Neural crest cell (in vitro differentiated cells): Measurements from ENCODE around the gene NELL2. TPM values are rescaled to one million over a fixed set of nuclear protein-coding genes. Genes with fewer than 3 reads are reported as not detected.

Experiments used
- DNase-seq: peaks from one replicate; pipeline ENCODE4 v3.0.0; 2021; ENCODE audit warnings: low read depth, mixed read lengths, low spot score
- H3K27ac Mint-ChIP-seq: one replicate; pipeline ENCODE4 v1.8.0; 2021; ENCODE audit warnings: mild to moderate bottlenecking, mixed read lengths; ENCODE audit not compliant: unreplicated experiment
- H3K27me3 Mint-ChIP-seq: 2 replicates; pipeline ENCODE4 v1.8.0; 2021; ENCODE audit warnings: low read depth, mild to moderate bottlenecking, mixed read lengths
- H3K36me3 Mint-ChIP-seq: 2 replicates; pipeline ENCODE4 v1.8.0; 2021; ENCODE audit warnings: low read depth, mild to moderate bottlenecking, mixed read lengths
- H3K4me1 Mint-ChIP-seq: 2 replicates; pipeline ENCODE4 v1.8.0; 2021; ENCODE audit warnings: mixed read lengths
- H3K4me3 Mint-ChIP-seq: one replicate; pipeline ENCODE4 v1.8.0; 2021; ENCODE audit warnings: mild to moderate bottlenecking, mixed read lengths
- H3K9me3 Mint-ChIP-seq: 2 replicates; pipeline ENCODE4 v1.8.0; 2021; ENCODE audit warnings: mixed read lengths
- CTCF ChIP-seq: fragments of 200-600 bp; sonication (generic); conservative IDR thresholded peaks from 2 replicates; pipeline ENCODE4 v1.5.0; 2021; ENCODE audit warnings: antibody characterized with exemption, mild to moderate bottlenecking
- total RNA-seq: library from RNA; stranded (reverse); gene quantifications from 2 replicates; pipeline ENCODE4 v1.2.1, GENCODE V29; 2021

Gene NELL2
- total RNA-seq, 1 donor from 2014 or later: 101 TPM

GRCh38 chr12:44889926-44890325 is 13.8 kb upstream of the NELL2 start:
- no peaks in the 10 kb centered on the region for H3K36me3 Mint-ChIP-seq
- no peaks in the 10 kb centered on the region for H3K4me1 Mint-ChIP-seq
- H3K9me3 Mint-ChIP-seq: no peaks in the 10 kb centered on the region
- no peaks in the 10 kb centered on the region for H3K27me3 Mint-ChIP-seq
- TF ChIP-seq CTCF: no peak
- DNase-seq: no peak
- H3K4me3 Mint-ChIP-seq: no peak overlapping the region
- no peak overlapping the region for H3K27ac Mint-ChIP-seq

- no peak for DNase-seq
- Mint-ChIP-seq H3K9me3 (no peaks in the 10 kb centered on the region), H3K4me1 (no peaks in the 10 kb centered on the region), H3K27me3 (no peaks in the 10 kb centered on the region), H3K27ac (no peak overlapping the region), H3K36me3 (no peaks in the 10 kb centered on the region), H3K4me3 (no peak overlapping the region)
- no peak for TF ChIP-seq CTCF
These were observed 13.0 kb upstream of the NELL2 start for GRCh38 chr12:44889162-44889561.

- no peaks in the 10 kb centered on the region for H3K27me3 Mint-ChIP-seq
- peaks cover 5% of the 10 kb centered on the region for H3K9me3 Mint-ChIP-seq
- no peaks in the 10 kb centered on the region for H3K4me1 Mint-ChIP-seq
- no peak overlapping the region for H3K4me3 Mint-ChIP-seq
- no peaks in the 10 kb centered on the region for H3K36me3 Mint-ChIP-seq
- no peak for DNase-seq
- H3K27ac Mint-ChIP-seq: no peak overlapping the region
- no peak for TF ChIP-seq CTCF
These were observed 9.8 kb upstream of the NELL2 start for GRCh38 chr12:44885902-44886301.

GRCh38 chr12:44881197-44881596 is 5.1 kb upstream of the NELL2 start:
- no peaks in the 10 kb centered on the region for H3K36me3 Mint-ChIP-seq
- peaks cover 8% of the 10 kb centered on the region for H3K4me1 Mint-ChIP-seq
- H3K27me3 Mint-ChIP-seq: peaks cover 18% of the 10 kb centered on the region
- no peak for TF ChIP-seq CTCF
- H3K9me3 Mint-ChIP-seq: peaks cover 5% of the 10 kb centered on the region
- no peak overlapping the region for H3K4me3 Mint-ChIP-seq
- no peak overlapping the region for H3K27ac Mint-ChIP-seq
- DNase-seq: no peak

GRCh38 chr12:44876544-44877410 is 662 bp upstream of the NELL2 start:
- peak; percentile 39 for TF ChIP-seq CTCF
- H3K4me1 Mint-ChIP-seq: peaks cover 34% of the 10 kb centered on the region
- peak; percentile 60 for DNase-seq
- peaks cover 37% of the 10 kb centered on the region for H3K27me3 Mint-ChIP-seq
- peak overlapping the region; percentile 99 for H3K4me3 Mint-ChIP-seq
- H3K9me3 Mint-ChIP-seq: peaks cover 5% of the 10 kb centered on the region
- no peaks in the 10 kb centered on the region for H3K36me3 Mint-ChIP-seq
- peak overlapping the region; percentile 83 for H3K27ac Mint-ChIP-seq
